HepG2 (cell line): ENCODE measurements around the gene ZNF341. TPM values are rescaled to one million over a fixed set of nuclear protein-coding genes. Genes with fewer than 3 reads are reported as not detected.

Experiments used
- ATAD3A ChIP-seq: sonication (generic); formaldehyde crosslinking; IDR thresholded peaks from 2 replicates; pipeline ENCODE4 v1.4.0; 2020; ENCODE audit warnings: missing genetic modification reagents
- CCDC6 ChIP-seq: sonication (generic); formaldehyde crosslinking; IDR thresholded peaks from 2 replicates; pipeline ENCODE4 v1.8.1; 2022; ENCODE audit warnings: mild to moderate bottlenecking, missing genetic modification reagents, moderate library complexity
- CREB3 ChIP-seq: sonication (generic); formaldehyde crosslinking; IDR thresholded peaks from 2 replicates; pipeline ENCODE4 v1.5.0; 2020; ENCODE audit warnings: missing genetic modification reagents
- E2F5 ChIP-seq: sonication (generic); formaldehyde crosslinking; conservative IDR thresholded peaks from 2 replicates; pipeline ENCODE4 v1.4.0; 2020; ENCODE audit warnings: missing genetic modification reagents
- ELF3 ChIP-seq: IDR thresholded peaks from 2 replicates; pipeline ENCODE4 v1.6.1; 2016; ENCODE audit warnings: missing genetic modification reagents, missing compliant biosample characterization
- LCORL ChIP-seq, 2 experiments: fragments of 450-650 bp in 1 of 2; sonication (generic) in 1 of 2; formaldehyde crosslinking in 1 of 2; IDR thresholded peaks; 2 replicates each; pipeline versions ENCODE4 v1.5.0 to v1.6.1; 2017 to 2020; ENCODE audit warnings: antibody characterized with exemption in 1 of 2, missing genetic modification reagents in 1 of 2
- MAZ ChIP-seq, 2 experiments: sonication (generic) in 1 of 2; formaldehyde crosslinking in 1 of 2; IDR thresholded peaks; 2 replicates each; pipeline versions ENCODE4 v1.5.0 to v1.6.1; 2012 to 2020; ENCODE audit warnings: low read depth in 2 of 2, mild to moderate bottlenecking in 2 of 2, borderline replicate concordance in 1 of 2, improper control_type of control experiment in 1 of 2, low read length in 1 of 2, missing genetic modification reagents in 1 of 2, moderate library complexity in 1 of 2
- ONECUT2 ChIP-seq: sonication (generic); formaldehyde crosslinking; IDR thresholded peaks from 2 replicates; pipeline ENCODE4 v1.4.0; 2020; ENCODE audit warnings: missing genetic modification reagents
- RAD51 ChIP-seq: fragments of 450-650 bp; IDR thresholded peaks from 2 replicates; pipeline ENCODE4 v1.6.1; 2016; ENCODE audit warnings: borderline replicate concordance
- REPIN1 ChIP-seq: sonication (generic); formaldehyde crosslinking; IDR thresholded peaks from 2 replicates; pipeline ENCODE4 v1.8.0; 2022; ENCODE audit warnings: missing genetic modification reagents, low read depth, mild to moderate bottlenecking, borderline replicate concordance
- SATB2 ChIP-seq: sonication (generic); formaldehyde crosslinking; IDR thresholded peaks from 2 replicates; pipeline ENCODE4 v1.5.0; 2020; ENCODE audit warnings: missing genetic modification reagents
- TCF12 ChIP-seq, 2 experiments: fragments of 450-650 bp in 1 of 2; sonication (generic) in 1 of 2; formaldehyde crosslinking in 1 of 2; IDR thresholded peaks; 2 replicates each; pipeline versions ENCODE4 v1.6.1 to v1.8.0; 2017 to 2022; ENCODE audit warnings: antibody characterized with exemption in 1 of 2, mild to moderate bottlenecking in 1 of 2, missing genetic modification reagents in 1 of 2, moderate library complexity in 1 of 2
- TOE1 ChIP-seq: sonication (generic); formaldehyde crosslinking; IDR thresholded peaks from 2 replicates; pipeline ENCODE4 v1.4.0; 2020; ENCODE audit warnings: mild to moderate bottlenecking, missing genetic modification reagents
- ZBTB2 ChIP-seq: sonication (generic); formaldehyde crosslinking; IDR thresholded peaks from 2 replicates; pipeline ENCODE4 v1.8.0; 2022; ENCODE audit warnings: low read depth, missing genetic modification reagents
- ZFP36L1 ChIP-seq: sonication (generic); formaldehyde crosslinking; IDR thresholded peaks from 2 replicates; pipeline ENCODE4 v1.8.0; 2022; ENCODE audit warnings: mild to moderate bottlenecking, missing genetic modification reagents, moderate library complexity
- ZNF44 ChIP-seq: sonication (generic); formaldehyde crosslinking; IDR thresholded peaks from 2 replicates; pipeline ENCODE4 v1.5.1; 2020; ENCODE audit warnings: mild to moderate bottlenecking, missing genetic modification reagents
- ZNF501 ChIP-seq: sonication (generic); formaldehyde crosslinking; IDR thresholded peaks from 2 replicates; pipeline ENCODE4 v1.5.1; 2020; ENCODE audit warnings: mild to moderate bottlenecking, moderate library complexity, missing genetic modification reagents
- ZNF557 ChIP-seq: sonication (generic); formaldehyde crosslinking; IDR thresholded peaks from 2 replicates; pipeline ENCODE4 v1.4.0; 2020; ENCODE audit warnings: missing genetic modification reagents
- ZNF605 ChIP-seq: sonication (generic); formaldehyde crosslinking; IDR thresholded peaks from 2 replicates; pipeline ENCODE4 v1.8.0; 2022; ENCODE audit warnings: mild to moderate bottlenecking, missing genetic modification reagents
- ZNF629 ChIP-seq: sonication (generic); formaldehyde crosslinking; conservative IDR thresholded peaks from 2 replicates; pipeline ENCODE4 v1.5.0; 2020; ENCODE audit warnings: missing genetic modification reagents
- ZNF747 ChIP-seq: sonication (generic); formaldehyde crosslinking; IDR thresholded peaks from 2 replicates; pipeline ENCODE4 v1.8.1; 2023; ENCODE audit warnings: missing genetic modification reagents, mild to moderate bottlenecking, borderline replicate concordance
- ZNF773 ChIP-seq: sonication (generic); formaldehyde crosslinking; IDR thresholded peaks from 2 replicates; pipeline ENCODE4 v1.4.0; 2020; ENCODE audit warnings: missing genetic modification reagents, borderline replicate concordance
- ZNF800 ChIP-seq: sonication (generic); formaldehyde crosslinking; IDR thresholded peaks from 2 replicates; pipeline ENCODE4 v1.4.0; 2020; ENCODE audit warnings: missing genetic modification reagents
- polyA plus RNA-seq, 8 experiments: library from polyadenylated mRNA; depleted of rRNA in 3 of 8; stranded (reverse) in 7 of 8; unstranded in 1 of 8; fragments of >200 nt; fragmentation: Illumina TruSeq in 4 of 8; extraction: Trizol in 4 of 8; gene quantifications; 2 replicates each; pipeline versions ENCODE4 v1.2.1 to v1.2.3, GENCODE V29; 2011 to 2016; ENCODE audit warnings: low read depth in 4 of 8, missing spikeins in 1 of 8, mixed read lengths in 1 of 8; ENCODE audit not compliant: insufficient read depth in 1 of 8
- total RNA-seq, 5 experiments: library from RNA; depleted of rRNA; stranded (reverse); fragments of >200 nt; fragmentation: Illumina TruSeq; extraction: Trizol; gene quantifications; 2 replicates each; pipeline ENCODE4 v1.2.3, GENCODE V29; 2016; ENCODE audit warnings: low read depth in 1 of 5

The ZNF341 gene
- total and polyA plus RNA-seq, 2 of the 13 experiments (the other 11 are each of a cell fraction or from before 2014, with no cell fraction given) = 1.1 to 2.2 TPM

- TF ChIP-seq ZNF501 = peak; percentile 82
- TF ChIP-seq ZNF747 (CRISPR knock-in tag) = peak; percentile 69; the same call in 1 of the 2 replicates
- no peak; the same call in 1 of the 2 replicates for TF ChIP-seq SATB2
- peak; percentile 52; the same call in 1 of the 2 replicates for TF ChIP-seq ZNF773 (CRISPR knock-in tag)
- TF ChIP-seq CREB3 (CRISPR knock-in tag) = no peak
- TF ChIP-seq LCORL (IDR thresholded peaks at IDR 0.05) = no peak
- TF ChIP-seq LCORL (CRISPR knock-in tag; IDR thresholded peaks at IDR 0.05) = peak; percentile 79
- 0 out of 2 replicates have a peak, but pooled peaks have one; percentile 41 for TF ChIP-seq TOE1 (CRISPR knock-in tag)
- TF ChIP-seq ZNF629 (CRISPR knock-in tag) = no peak
- TF ChIP-seq RAD51 = no peak
- TF ChIP-seq ZNF44 = no peak
- peak; percentile 80; the same call in 1 of the 2 replicates for TF ChIP-seq CCDC6 (CRISPR knock-in tag)
- TF ChIP-seq ZNF557 (CRISPR knock-in tag) = peak; percentile 43; the same call in 1 of the 2 replicates
- no peak for TF ChIP-seq ZFP36L1
- no peak; the same call in 1 of the 2 replicates for TF ChIP-seq E2F5
- TF ChIP-seq ONECUT2 (CRISPR knock-in tag) = no peak
- no peak for TF ChIP-seq ATAD3A (CRISPR knock-in tag)
- TF ChIP-seq REPIN1 = peak; percentile 63; the same call in 1 of the 2 replicates
- TF ChIP-seq ZBTB2 (CRISPR knock-in tag) = peak; percentile 97
- peak; percentile 98 for TF ChIP-seq MAZ (IDR thresholded peaks at IDR 0.05; ENCODE audit: borderline replicate concordance, low read depth, low read length)
- peak; percentile 95 for TF ChIP-seq MAZ (CRISPR knock-in tag; IDR thresholded peaks at IDR 0.05; ENCODE audit: low read depth)
- peak; percentile 13 for TF ChIP-seq ZNF800 (CRISPR knock-in tag)
- peak; percentile 90 for TF ChIP-seq ELF3 (CRISPR knock-in tag)
- no peak for TF ChIP-seq TCF12 (IDR thresholded peaks at IDR 0.05)
- peak; percentile 91; the same call in 1 of the 2 replicates for TF ChIP-seq TCF12 (CRISPR knock-in tag; IDR thresholded peaks at IDR 0.05)
- TF ChIP-seq ZNF605 (CRISPR knock-in tag) = peak; percentile 90; the same call in 1 of the 2 replicates
Measured at GRCh38 chr20:33810885-33811775, 79.3 kb downstream of the ZNF341 start, which contains the start of gene CHMP4B (continued).
